Measurements from ENCODE around the gene GRID2. TPM values are rescaled to one million over a fixed set of nuclear protein-coding genes. Genes with fewer than 3 reads are reported as not detected.

Gene GRID2
- polyA plus RNA-seq, 1 donor (not counting 4 experiments of a cell fraction or from before 2014, with no cell fraction given), result not detected

DNA sequence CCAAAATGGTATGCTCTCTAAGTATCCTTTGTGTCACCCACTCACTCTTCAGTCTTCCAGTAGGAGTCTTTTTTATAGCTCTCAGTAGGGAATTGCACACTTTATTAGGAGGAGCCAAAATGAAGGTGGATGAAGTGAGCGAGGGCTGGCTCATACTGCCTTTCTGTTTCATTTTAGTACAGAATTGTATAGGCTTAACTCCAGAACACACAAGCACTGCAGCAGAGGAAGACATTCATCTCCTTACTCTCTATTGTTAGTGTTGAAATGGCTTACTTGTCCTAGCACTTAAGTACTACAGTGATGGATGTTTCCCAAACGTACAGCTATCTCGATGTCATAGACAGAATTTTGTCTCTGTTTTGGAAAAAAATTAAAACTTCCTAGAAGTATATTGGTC lies 1197.5 kb downstream of the GRID2 start:
- Histone ChIP-seq H3K9ac (ENCODE audit: control insufficient read depth, extremely low read depth, insufficient read depth, low read length) (no peak overlapping the region), H2AFZ (ENCODE audit: control insufficient read depth, low read length) (no peak overlapping the region), H3K4me2 (ENCODE audit: control insufficient read depth, extremely low read depth, insufficient read depth, low read depth, low read length) (no peak overlapping the region), H3K9me1 (ENCODE audit: control insufficient read depth, extremely low read depth, insufficient read depth, low read length) (no peaks in the 10 kb centered on the region), H3K27me3 (ENCODE audit: control insufficient read depth, extremely low read depth, insufficient read depth, low read length) (no peaks in the 10 kb centered on the region), H3K27ac (ENCODE audit: control insufficient read depth, insufficient read depth, low read length) (no peak overlapping the region), H3K4me3 (ENCODE audit: control insufficient read depth in 2 of 3, extremely low read depth in 1 of 3, insufficient read depth in 2 of 3, low read depth in 1 of 3, low read length in 3 of 3) (no peak overlapping the region), H3K79me2 (ENCODE audit: control insufficient read depth, insufficient read depth, low read length) (no peaks in the 10 kb centered on the region), H4K20me1 (ENCODE audit: control insufficient read depth, extremely low read depth, insufficient read depth, low read length) (no peaks in the 10 kb centered on the region), H3K9me3 (ENCODE audit: control insufficient read depth, low read depth, low read length) (no peaks in the 10 kb centered on the region), H3K4me1 (ENCODE audit: control insufficient read depth, extremely low read depth, insufficient read depth, low read length) (no peaks in the 10 kb centered on the region), H3K36me3 (ENCODE audit: control insufficient read depth in 2 of 2, extremely low read depth in 1 of 2, insufficient read depth in 2 of 2, low read length in 2 of 2) (no peaks in the 10 kb centered on the region)
- DNase-seq (ENCODE audit: low read depth, low spot score) (no peak), FAIRE-seq (no peak)
- TF ChIP-seq, protein P1, sequence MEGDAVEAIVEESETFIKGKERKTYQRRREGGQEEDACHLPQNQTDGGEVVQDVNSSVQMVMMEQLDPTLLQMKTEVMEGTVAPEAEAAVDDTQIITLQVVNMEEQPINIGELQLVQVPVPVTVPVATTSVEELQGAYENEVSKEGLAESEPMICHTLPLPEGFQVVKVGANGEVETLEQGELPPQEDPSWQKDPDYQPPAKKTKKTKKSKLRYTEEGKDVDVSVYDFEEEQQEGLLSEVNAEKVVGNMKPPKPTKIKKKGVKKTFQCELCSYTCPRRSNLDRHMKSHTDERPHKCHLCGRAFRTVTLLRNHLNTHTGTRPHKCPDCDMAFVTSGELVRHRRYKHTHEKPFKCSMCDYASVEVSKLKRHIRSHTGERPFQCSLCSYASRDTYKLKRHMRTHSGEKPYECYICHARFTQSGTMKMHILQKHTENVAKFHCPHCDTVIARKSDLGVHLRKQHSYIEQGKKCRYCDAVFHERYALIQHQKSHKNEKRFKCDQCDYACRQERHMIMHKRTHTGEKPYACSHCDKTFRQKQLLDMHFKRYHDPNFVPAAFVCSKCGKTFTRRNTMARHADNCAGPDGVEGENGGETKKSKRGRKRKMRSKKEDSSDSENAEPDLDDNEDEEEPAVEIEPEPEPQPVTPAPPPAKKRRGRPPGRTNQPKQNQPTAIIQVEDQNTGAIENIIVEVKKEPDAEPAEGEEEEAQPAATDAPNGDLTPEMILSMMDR (optimal IDR thresholded peaks at IDR 0.05 in 1 of 3, IDR thresholded peaks at IDR 0.05 in 1 of 3, conservative IDR thresholded peaks at IDR 0.05 in 1 of 3; ENCODE audit: extremely low read depth in 1 of 3, insufficient read depth in 2 of 3, low read length in 3 of 3), result no peak
- TF ChIP-seq EZH2 (IDR thresholded peaks at IDR 0.05; ENCODE audit: low read length), result no peak
- dilution Hi-C loops (cut with MboI; ENCODE audit: extremely low pct_ligation_motif_present, low sequenced_read_pairs), result no loop called here

GRCh38 chr4:93501946-93502345 lies 1198.2 kb downstream of the GRID2 start:
- Histone ChIP-seq H3K79me2 (ENCODE audit: control insufficient read depth, insufficient read depth, low read length) (no peaks in the 10 kb centered on the region), H3K4me3 (ENCODE audit: control insufficient read depth in 2 of 3, extremely low read depth in 1 of 3, insufficient read depth in 2 of 3, low read depth in 1 of 3, low read length in 3 of 3) (no peak overlapping the region), H3K27ac (ENCODE audit: control insufficient read depth, insufficient read depth, low read length) (no peak overlapping the region), H3K9me1 (ENCODE audit: control insufficient read depth, extremely low read depth, insufficient read depth, low read length) (no peaks in the 10 kb centered on the region), H3K27me3 (ENCODE audit: control insufficient read depth, extremely low read depth, insufficient read depth, low read length) (no peaks in the 10 kb centered on the region), H2AFZ (ENCODE audit: control insufficient read depth, low read length) (no peak overlapping the region), H3K9ac (ENCODE audit: control insufficient read depth, extremely low read depth, insufficient read depth, low read length) (no peak overlapping the region), H4K20me1 (ENCODE audit: control insufficient read depth, extremely low read depth, insufficient read depth, low read length) (no peaks in the 10 kb centered on the region), H3K36me3 (ENCODE audit: control insufficient read depth in 2 of 2, extremely low read depth in 1 of 2, insufficient read depth in 2 of 2, low read length in 2 of 2) (no peaks in the 10 kb centered on the region), H3K4me2 (ENCODE audit: control insufficient read depth, extremely low read depth, insufficient read depth, low read depth, low read length) (no peak overlapping the region), H3K9me3 (ENCODE audit: control insufficient read depth, low read depth, low read length) (no peaks in the 10 kb centered on the region), H3K4me1 (ENCODE audit: control insufficient read depth, extremely low read depth, insufficient read depth, low read length) (no peaks in the 10 kb centered on the region)
- no peak for FAIRE-seq
- TF ChIP-seq EZH2 (IDR thresholded peaks at IDR 0.05; ENCODE audit: low read length), result no peak
- TF ChIP-seq, protein P1 (optimal IDR thresholded peaks at IDR 0.05 in 1 of 3, IDR thresholded peaks at IDR 0.05 in 1 of 3, conservative IDR thresholded peaks at IDR 0.05 in 1 of 3; ENCODE audit: extremely low read depth in 1 of 3, insufficient read depth in 2 of 3, low read length in 3 of 3), result no peak
- dilution Hi-C loops (cut with MboI; ENCODE audit: extremely low pct_ligation_motif_present, low sequenced_read_pairs), result no loop called here
- no peak for DNase-seq (ENCODE audit: low read depth, low spot score)
